Activated T-cell treated with anti-CD3 and anti-CD28 coated beads, Interleukin-2, amount 50 U/mL, for 48 hours (primary cell): ENCODE data around the gene DPAGT1.
"Not testable (repeated sequence)": the region's sequence is repeated elsewhere in the genome, so short reads cannot be mapped to it uniquely, and the experiment has no call there.

ENCODE experiments used
- DNase-seq, 2 experiments: peaks; one replicate each; pipeline ENCODE4 v3.0.0-alpha.2; 2020

The DPAGT1 gene

GRCh38 chr11:119093942-119094815 lies 7.5 kb downstream of the DPAGT1 start:
- peak; percentile 52 to 61 for DNase-seq

GRCh38 chr11:119092880-119093842 lies 8.5 kb downstream of the DPAGT1 start:
- DNase-seq, result peak; percentile 35 to 43

- DNase-seq, result peak; percentile 31 to 38
Measured at GRCh38 chr11:119091966-119092879, 9.4 kb downstream of the DPAGT1 start.

GRCh38 chr11:119091178-119091577 lies 10.5 kb downstream of the DPAGT1 start:
- DNase-seq, result peak in 1 of 2 experiments; percentile 29

- no peak for DNase-seq
Measured at GRCh38 chr11:119089319-119089718, 12.3 kb downstream of the DPAGT1 start.

GRCh38 chr11:119088406-119088805 lies 13.2 kb downstream of the DPAGT1 start:
- no peak for DNase-seq

- no peak for DNase-seq
Measured at GRCh38 chr11:119087747-119088241, 13.9 kb downstream of the DPAGT1 start.

GRCh38 chr11:119087123-119087522 lies 14.5 kb downstream of the DPAGT1 start:
- DNase-seq, result no peak

GRCh38 chr11:119085437-119085847 lies 16.2 kb downstream of the DPAGT1 start:
- DNase-seq, result peak in 1 of 2 experiments; percentile 67

- DNase-seq, result peak; percentile 96 to 97
Measured at GRCh38 chr11:119084663-119085436, 16.8 kb downstream of the DPAGT1 start, which contains the start of gene HMBS. TSS of gene HMBS (plus strand) at chr11:119084881. CDS start at chr11:119085034, 153 bp downstream.

- no peak for DNase-seq
Measured at GRCh38 chr11:119081682-119082260, 19.9 kb downstream of the DPAGT1 start.

- no peak for DNase-seq
Measured at GRCh38 chr11:119078675-119079420, 22.8 kb downstream of the DPAGT1 start.

GRCh38 chr11:119077839-119078238 lies 23.8 kb downstream of the DPAGT1 start:
- no peak for DNase-seq

GRCh38 chr11:119067371-119068222 lies 34.1 kb downstream of the DPAGT1 start, which contains the start of gene VPS11:
TSS of gene VPS11 (plus strand) at chr11:119067818. CDS start at chr11:119067824, 6 bp downstream.
- peak; percentile 96 to 98 for DNase-seq

- DNase-seq, result peak; percentile 56 to 57
Measured at GRCh38 chr11:119065369-119065768, 36.3 kb downstream of the DPAGT1 start.

GRCh38 chr11:119062779-119063178 lies 38.9 kb downstream of the DPAGT1 start:
- DNase-seq, result no peak

- no peak for DNase-seq
Measured at GRCh38 chr11:119061256-119061655, 40.4 kb downstream of the DPAGT1 start.

- not testable (repeated sequence) for DNase-seq
Measured at GRCh38 chr11:119059128-119059527, 42.5 kb downstream of the DPAGT1 start.
